ENCODE results near the gene CIC. TPM values are rescaled to one million over a fixed set of nuclear protein-coding genes. Genes with fewer than 3 reads are reported as not detected.

The CIC gene
- 26.2 and 27.9 TPM in 2 replicates for total RNA-seq

DNA sequence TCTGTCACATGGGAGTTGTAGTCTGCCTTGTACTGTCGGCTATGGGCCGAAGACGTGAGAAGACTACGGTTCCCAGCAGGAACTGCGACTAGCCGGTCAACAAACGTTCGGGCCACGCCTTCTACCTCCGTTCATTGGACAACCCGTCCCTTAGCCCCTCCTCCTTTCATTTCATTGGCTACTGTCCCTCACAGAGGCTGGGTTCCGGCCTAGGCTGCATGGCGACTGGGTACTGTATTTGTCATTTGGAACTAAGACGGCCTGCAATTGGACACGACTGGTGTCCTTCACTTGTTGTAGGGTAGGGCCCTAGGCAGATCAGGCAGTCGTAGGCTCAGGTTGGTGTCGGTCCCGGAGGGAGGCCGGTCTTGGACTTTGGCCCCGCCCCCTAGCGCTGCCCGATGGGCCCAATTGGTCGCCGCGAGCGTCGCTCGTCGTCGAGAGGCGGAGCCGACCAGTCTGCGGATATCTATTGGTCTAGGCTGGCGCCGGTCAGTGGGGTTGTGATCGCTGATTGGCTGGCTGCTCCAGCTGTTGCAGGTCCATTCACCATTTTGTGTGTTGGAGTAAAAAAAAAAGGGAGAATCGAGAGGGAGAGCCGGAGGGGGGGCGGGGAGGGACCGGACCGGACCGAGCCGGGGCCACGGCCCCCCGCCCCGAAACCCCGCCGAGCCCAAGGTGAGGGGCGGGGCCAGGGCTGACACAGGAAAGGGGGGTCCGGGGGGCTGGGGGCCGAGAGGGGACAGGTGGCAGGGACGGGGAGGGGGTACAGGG lies at the start of gene CIC:
Gene CIC (plus strand): TSS at position 549 of the 774 bp plus-strand sequence. CDS start 2,532 bp downstream, outside the sequence.

GRCh38 chr19:42219812-42220750 lies 49.0 kb upstream of the CIC start, which contains the start of gene ZNF526:
Gene ZNF526, plus strand, starts transcription at chr19:42220312. Its CDS starts 4,092 bp downstream, at chr19:42224404.

GRCh38 chr19:42242512-42243409 lies 26.3 kb upstream of the CIC start, which contains the start of gene GSK3A:
Gene GSK3A, minus strand, starts transcription at chr19:42242602. Its CDS starts 137 bp downstream, at chr19:42242465.

DNA sequence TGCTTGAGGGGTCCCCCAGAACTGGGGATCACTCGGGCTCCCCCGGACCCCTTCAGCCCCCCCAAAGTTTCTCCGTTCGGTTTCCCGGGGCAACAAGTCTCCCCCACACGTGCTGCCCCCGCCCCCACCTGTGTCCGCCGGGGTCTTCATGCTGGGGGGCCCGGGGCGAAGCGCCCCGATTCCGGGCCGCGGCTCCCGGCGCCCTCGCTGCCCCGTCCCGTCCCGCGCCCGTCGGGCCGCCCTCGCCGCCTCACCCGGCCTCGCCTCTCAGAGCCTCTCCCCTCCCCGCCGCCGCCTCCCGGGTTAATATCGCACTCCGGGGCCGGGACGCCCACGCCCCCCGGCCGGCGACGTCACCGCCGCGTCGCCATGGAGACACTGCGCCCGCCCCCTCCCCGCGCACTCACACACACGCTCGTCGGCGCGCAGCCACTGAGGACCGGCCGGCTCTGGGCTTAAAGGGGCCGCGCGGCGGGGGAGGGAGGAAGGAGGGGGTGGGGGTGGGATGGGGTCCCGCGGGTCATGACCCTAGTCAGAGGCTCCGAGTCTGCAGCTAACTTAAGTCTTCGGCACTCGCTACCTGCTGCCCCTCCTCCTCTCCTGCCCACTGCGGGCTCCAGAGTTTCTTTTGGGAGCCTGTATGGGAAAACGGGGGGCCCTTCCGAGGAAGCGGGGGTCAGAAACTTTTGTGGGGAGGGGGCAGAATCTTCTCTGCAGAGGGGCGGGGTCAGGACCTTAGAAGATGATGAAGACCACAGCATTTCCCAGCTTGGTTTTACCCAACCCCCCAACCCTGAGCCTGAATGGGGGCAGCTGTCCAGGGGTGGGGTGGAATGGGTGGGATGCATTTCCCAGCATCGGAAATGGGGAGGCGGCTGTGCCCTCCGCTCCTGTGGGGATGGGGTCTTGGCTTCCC lies 13.9 kb upstream of the CIC start, which contains the start of gene ERF:
Gene ERF (minus strand): TSS at position 279 of the 916 bp plus-strand sequence. CDS start 129 bp downstream, at position 150.

DNA sequence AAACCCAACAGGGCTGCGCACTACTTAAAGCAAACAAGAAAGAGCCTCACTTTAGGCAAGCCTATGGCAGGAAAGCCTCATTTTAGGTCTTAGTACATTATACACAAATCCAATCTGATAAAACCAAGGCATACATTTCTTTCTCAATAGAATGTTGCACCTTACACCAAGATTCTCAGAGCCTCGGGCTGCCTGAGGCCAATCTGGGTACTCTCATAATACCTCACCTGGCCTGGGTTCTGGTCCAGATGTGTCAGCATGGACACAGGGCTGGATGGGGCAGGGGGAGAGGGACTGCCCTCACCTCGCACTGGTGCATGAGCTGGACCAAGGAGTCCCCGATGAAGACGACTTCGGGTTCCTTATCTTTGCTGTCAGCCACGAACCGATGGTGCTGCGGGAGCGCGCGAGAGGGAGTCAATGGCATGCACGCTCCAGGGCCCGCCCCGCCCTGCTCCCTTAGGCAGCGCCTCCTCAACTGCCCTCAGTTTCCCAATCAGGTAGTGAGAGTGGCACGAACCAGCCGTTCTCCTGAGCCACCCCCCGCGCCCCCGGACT lies 32.7 kb downstream of the CIC start, which contains the start of gene PRR19:
Gene PRR19 (plus strand): TSS at position 487 of the 558 bp plus-strand sequence. CDS start 7,453 bp downstream, outside the sequence.

DNA sequence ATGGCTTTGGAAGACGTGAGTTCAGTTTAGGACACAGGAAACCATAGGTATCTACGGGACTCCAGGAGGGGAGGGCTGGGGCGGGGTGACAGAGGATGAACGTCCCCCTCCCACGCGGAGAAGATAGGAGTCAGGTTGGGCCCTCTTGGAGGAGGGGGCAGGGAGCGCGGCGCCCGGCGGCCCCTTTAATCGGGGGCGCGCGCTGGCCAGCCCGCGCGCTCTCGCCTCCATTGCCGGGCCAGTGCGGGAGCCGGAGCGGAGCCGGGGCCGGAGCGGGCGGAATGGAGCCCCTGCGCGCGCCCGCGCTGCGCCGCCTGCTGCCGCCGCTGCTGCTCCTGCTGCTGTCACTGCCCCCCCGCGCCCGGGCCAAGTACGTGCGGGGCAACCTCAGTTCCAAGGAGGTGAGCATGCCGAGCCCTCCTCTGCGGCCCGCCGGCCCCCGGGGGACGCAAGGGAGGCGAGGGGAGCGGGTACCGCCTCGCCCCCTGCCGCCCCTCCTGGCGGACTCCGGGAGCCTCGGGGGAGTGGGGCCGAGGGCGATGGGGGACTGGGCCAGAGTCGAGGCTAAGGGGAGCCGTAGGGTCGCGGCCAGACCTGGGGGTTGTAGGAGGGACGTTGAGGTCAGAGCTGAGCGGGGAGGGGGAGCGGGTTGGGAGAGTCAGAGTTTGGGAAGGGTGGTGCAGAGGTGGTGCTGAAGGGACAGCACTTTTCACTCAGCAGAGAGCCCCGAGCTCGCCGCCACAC lies 44.2 kb downstream of the CIC start, which contains the start of gene TMEM145:
Gene TMEM145 (plus strand): TSS at position 214 of the 744 bp plus-strand sequence. CDS start 68 bp downstream, at position 282.

DNA sequence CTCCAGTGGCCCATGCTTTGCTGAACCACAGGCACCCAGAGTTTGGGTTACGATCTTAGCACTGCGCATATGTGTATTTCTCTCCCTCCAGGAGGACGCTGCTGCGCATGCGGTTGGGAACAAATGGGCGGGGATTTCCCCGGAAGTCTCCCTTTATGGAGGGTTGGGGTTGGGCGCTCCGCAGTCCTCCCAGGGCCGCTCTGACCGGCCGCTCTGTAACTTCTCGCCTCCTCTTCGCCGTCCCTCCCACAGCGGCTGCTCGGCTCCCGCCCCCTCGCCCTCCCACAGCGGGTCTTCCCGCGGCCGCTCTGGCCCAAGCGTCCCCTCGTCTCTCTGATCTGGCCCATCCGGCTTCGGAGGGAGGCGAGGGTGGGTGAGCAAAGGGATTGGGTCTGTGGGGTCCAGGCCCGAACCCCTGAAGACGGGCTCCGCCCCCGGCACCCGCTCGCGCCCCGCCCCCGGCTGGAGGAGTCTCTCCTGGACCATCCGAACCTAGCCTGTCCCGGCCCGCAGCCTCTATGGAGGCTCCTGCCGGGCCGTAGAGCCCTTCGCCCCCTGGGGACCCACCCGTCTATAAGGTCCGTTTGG lies 56.4 kb downstream of the CIC start, which contains the start of gene MEGF8:
Gene MEGF8 (plus strand): TSS at position 328 of the 588 bp plus-strand sequence. CDS start 609 bp downstream, outside the sequence.

Other genes starting within 250 kb of the CIC start
- 0.11 TPM in 1 of 2 replicates, not detected in the other for gene GRIK5, start 199.0 kb upstream of the CIC start, total RNA-seq
- 19.2 and 28.1 TPM in 2 replicates for gene ZNF574, start 193.1 kb upstream of the CIC start, total RNA-seq
- gene POU2F2, start 136.8 kb upstream of the CIC start, total RNA-seq: under 0.01 and 0.33 TPM in 2 replicates
- 12.2 and 16.4 TPM in 2 replicates for gene DEDD2, start 51.6 kb upstream of the CIC start, total RNA-seq
- 15.7 and 24.3 TPM in 2 replicates for gene ZNF526, start 48.9 kb upstream of the CIC start, total RNA-seq
- 17.3 and 26.6 TPM in 2 replicates for gene GSK3A, start 26.6 kb upstream of the CIC start, total RNA-seq
- 13.4 and 19.2 TPM in 2 replicates for gene ERF, start 14.1 kb upstream of the CIC start, total RNA-seq
- 0.98 and 1.2 TPM in 2 replicates for gene PRR19, start 32.9 kb downstream of the CIC start, total RNA-seq
- gene PAFAH1B3, start 33.4 kb downstream of the CIC start, total RNA-seq: 57.3 and 61.4 TPM in 2 replicates
- gene TMEM145, start 44.1 kb downstream of the CIC start, total RNA-seq: not detected in 2 replicates
- gene MEGF8, start 56.4 kb downstream of the CIC start, total RNA-seq: 35.9 and 41.6 TPM in 2 replicates
- gene CNFN, start 121.0 kb downstream of the CIC start, total RNA-seq: 8.2 TPM in 1 of 2 replicates, not detected in the other
- gene LIPE, start 158.1 kb downstream of the CIC start, total RNA-seq: 2.4 and 5.1 TPM in 2 replicates
- not detected in 2 replicates for gene CXCL17, start 173.7 kb downstream of the CIC start, total RNA-seq

All from placental epithelial cell (primary cell).